Right atrium auricular region (tissue), 2 donors: ENCODE measurements around the gene PTPRU. TPM values are rescaled to one million over a fixed set of nuclear protein-coding genes. Genes with fewer than 3 reads are reported as not detected.

ENCODE experiments used
- DNase-seq: peaks from one replicate; pipeline ENCODE4 v3.0.0-alpha.2; 2019; ENCODE audit warnings: low spot score
- H3K27ac ChIP-seq, 2 donors: fragments of 200-600 bp; sonication (generic); 1 replicate in 1 of 2; 2 replicates in 1 of 2; pipeline ENCODE4 v1.5.1; 2016 to 2019
- H3K27me3 ChIP-seq, 2 donors: fragments of 200-600 bp; sonication (generic); one replicate each; pipeline versions ENCODE4 v1.5.1 to v1.6.0; 2017 to 2019
- H3K36me3 ChIP-seq: fragments of 200-600 bp; sonication (generic); one replicate; pipeline ENCODE4 v1.5.1; 2016
- H3K4me1 ChIP-seq, 2 donors: fragments of 200-600 bp; sonication (generic); one replicate each; pipeline versions ENCODE4 v1.5.1 to v1.6.0; 2017 to 2019
- H3K4me3 ChIP-seq, 2 donors: fragments of 200-600 bp; sonication (generic); 1 replicate in 1 of 2; 2 replicates in 1 of 2; pipeline ENCODE4 v1.5.1; 2017 to 2019; ENCODE audit warnings: mild to moderate bottlenecking in 1 of 2, moderate library complexity in 1 of 2
- H3K9me3 ChIP-seq, 2 donors: fragments of 200-600 bp; sonication (generic); one replicate each; pipeline ENCODE4 v1.5.1; 2019
- total RNA-seq, 2 donors: library from RNA; depleted of rRNA; stranded (reverse); fragments of >200 nt; gene quantifications; one replicate each; pipeline ENCODE4 v1.1.0, GENCODE V29; 2016
- TF ChIP-seq, protein P1 (sequence below), 2 donors: fragments of 200-600 bp; sonication (generic); IDR thresholded peaks; one replicate each; pipeline ENCODE4 v1.5.1; 2019; ENCODE audit warnings: antibody characterized with exemption in 2 of 2

Gene PTPRU
- total RNA-seq, 2 donors from 2014 or later, result 15.9 to 22.4 TPM

DNA sequence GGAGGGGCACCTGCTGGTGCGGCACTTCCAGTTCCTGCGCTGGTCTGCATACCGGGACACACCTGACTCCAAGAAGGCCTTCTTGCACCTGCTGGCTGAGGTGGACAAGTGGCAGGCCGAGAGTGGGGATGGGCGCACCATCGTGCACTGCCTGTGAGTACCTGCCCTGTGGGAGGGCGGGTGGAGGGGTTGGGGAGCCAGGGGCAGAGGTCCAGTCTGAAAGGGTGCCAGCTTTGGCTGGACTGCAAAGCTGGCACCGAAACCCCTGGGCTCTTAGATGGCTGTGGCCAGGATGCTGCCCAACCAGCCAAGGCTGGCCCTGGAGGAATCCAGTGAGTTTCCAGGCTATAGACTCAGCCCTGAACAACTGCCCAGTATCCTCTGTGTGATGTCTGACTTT is 87.3 kb downstream of the PTPRU start:
- Histone ChIP-seq H3K36me3 (no peaks in the 10 kb centered on the region), H3K27me3 (no peaks in the 10 kb centered on the region), H3K4me1 (no peaks in the 10 kb centered on the region), H3K4me3 (no peak overlapping the region), H3K9me3 (no peaks in the 10 kb centered on the region), H3K27ac (no peak overlapping the region)
- no peak for DNase-seq
- TF ChIP-seq, protein P1, sequence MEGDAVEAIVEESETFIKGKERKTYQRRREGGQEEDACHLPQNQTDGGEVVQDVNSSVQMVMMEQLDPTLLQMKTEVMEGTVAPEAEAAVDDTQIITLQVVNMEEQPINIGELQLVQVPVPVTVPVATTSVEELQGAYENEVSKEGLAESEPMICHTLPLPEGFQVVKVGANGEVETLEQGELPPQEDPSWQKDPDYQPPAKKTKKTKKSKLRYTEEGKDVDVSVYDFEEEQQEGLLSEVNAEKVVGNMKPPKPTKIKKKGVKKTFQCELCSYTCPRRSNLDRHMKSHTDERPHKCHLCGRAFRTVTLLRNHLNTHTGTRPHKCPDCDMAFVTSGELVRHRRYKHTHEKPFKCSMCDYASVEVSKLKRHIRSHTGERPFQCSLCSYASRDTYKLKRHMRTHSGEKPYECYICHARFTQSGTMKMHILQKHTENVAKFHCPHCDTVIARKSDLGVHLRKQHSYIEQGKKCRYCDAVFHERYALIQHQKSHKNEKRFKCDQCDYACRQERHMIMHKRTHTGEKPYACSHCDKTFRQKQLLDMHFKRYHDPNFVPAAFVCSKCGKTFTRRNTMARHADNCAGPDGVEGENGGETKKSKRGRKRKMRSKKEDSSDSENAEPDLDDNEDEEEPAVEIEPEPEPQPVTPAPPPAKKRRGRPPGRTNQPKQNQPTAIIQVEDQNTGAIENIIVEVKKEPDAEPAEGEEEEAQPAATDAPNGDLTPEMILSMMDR (IDR thresholded peaks at IDR 0.05), result no peak

DNA sequence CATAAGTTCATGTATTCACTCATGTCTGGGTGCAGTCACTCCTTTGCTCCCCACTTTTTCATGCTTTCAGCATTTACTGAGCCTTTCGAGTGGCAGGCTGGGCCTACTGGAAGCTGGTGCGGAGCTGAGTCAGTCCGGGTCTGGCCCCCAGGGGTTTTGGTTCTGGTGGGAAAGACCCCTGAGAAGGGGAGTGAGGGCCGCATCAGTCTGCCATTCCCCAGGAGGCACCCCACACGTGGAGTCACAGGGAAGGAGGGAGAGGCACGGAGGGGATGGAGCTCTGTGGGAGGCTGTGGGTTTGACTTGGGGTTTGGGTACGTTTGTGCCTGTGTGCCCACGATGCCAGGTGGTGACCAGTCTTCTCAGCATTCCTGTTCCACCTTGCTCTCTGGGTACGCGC is 87.9 kb downstream of the PTPRU start:
- DNase-seq, result no peak
- Histone ChIP-seq H3K36me3 (no peaks in the 10 kb centered on the region), H3K27ac (no peak overlapping the region), H3K27me3 (no peaks in the 10 kb centered on the region), H3K9me3 (no peaks in the 10 kb centered on the region), H3K4me3 (no peak overlapping the region), H3K4me1 (no peaks in the 10 kb centered on the region)
- TF ChIP-seq, protein P1 (IDR thresholded peaks at IDR 0.05), result no peak

DNA sequence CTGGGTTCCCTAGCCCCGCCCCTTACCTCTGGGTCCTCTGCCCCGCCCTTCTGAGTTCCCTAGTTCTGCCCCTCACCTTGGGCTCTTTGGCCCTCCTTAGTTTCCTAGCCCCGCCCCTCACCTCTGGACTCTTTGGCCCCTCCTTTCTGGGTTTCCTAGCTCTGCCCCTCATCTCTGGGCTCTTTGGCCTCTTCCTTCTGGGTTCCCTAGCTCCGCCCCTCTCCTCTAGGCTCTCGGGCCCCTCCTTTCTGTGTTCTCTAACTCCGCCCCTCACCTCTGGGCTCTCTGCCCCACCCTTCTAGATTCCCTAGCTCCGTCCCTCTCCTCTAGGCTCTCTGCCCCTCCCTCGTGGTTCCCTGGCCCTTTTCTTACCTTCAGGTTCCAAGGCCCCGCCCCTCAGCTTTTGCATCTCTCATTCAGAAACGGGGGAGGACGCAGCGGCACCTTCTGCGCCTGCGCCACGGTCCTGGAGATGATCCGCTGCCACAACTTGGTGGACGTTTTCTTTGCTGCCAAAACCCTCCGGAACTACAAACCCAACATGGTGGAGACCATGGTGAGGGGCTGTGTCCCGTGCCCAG is 88.5 kb downstream of the PTPRU start:
- no peaks in the 10 kb centered on the region for H3K4me1 ChIP-seq
- H3K9me3 ChIP-seq, result no peaks in the 10 kb centered on the region
- no peak overlapping the region for H3K27ac ChIP-seq
- DNase-seq, result no peak
- TF ChIP-seq, protein P1 (IDR thresholded peaks at IDR 0.05), result no peak
- no peak overlapping the region for H3K4me3 ChIP-seq
- H3K36me3 ChIP-seq, result no peaks in the 10 kb centered on the region
- H3K27me3 ChIP-seq, result no peaks in the 10 kb centered on the region

DNA sequence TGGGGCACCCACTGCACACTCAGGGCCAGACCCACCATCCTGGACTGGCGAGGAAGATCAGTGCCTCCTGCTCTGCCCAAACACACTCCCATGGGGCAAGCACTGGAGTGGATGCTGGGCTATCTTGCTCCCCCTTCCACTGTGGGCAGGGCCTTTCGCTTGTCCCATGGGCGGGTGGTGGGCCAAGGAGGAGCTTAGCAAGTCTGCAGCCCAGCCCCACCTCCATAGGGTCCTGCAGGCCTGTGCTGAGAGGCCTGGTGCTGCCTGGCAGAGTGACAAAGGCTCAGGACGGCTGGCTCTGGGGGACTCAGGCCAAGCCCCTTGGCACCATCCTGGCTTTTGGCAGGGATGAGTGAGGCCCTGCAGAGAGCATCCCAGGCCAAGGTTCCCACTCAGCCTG is 89.4 kb downstream of the PTPRU start:
- no peaks in the 10 kb centered on the region for H3K4me1 ChIP-seq
- H3K27ac ChIP-seq, result no peak overlapping the region
- H3K36me3 ChIP-seq, result no peaks in the 10 kb centered on the region
- no peak overlapping the region for H3K4me3 ChIP-seq
- TF ChIP-seq, protein P1 (IDR thresholded peaks at IDR 0.05), result no peak
- H3K9me3 ChIP-seq, result no peaks in the 10 kb centered on the region
- DNase-seq, result no peak
- no peaks in the 10 kb centered on the region for H3K27me3 ChIP-seq

DNA sequence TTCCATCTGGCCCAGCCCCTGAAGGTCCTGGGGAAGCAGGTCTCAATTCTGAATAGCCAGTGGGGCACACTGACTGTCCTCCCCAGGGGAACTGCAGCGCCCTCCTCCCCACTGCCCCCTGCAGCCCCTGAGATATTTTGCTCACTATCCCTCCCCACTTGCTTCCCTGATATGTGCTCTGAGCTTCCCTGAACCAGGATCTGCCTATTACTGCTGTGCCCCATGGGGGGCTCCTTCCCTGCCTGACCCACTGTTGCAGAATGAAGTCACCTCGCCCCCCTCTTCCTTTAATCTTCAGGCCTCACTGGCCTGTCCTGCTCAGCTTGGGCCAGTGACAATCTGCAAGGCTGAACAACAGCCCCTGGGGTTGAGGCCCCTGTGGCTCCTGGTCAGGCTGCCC is 89.8 kb downstream of the PTPRU start:
- DNase-seq, result no peak
- Histone ChIP-seq H3K9me3 (no peaks in the 10 kb centered on the region), H3K36me3 (no peaks in the 10 kb centered on the region), H3K4me1 (no peaks in the 10 kb centered on the region), H3K27me3 (no peaks in the 10 kb centered on the region), H3K4me3 (no peak overlapping the region), H3K27ac (no peak overlapping the region)
- TF ChIP-seq, protein P1 (IDR thresholded peaks at IDR 0.05), result no peak
